HG03521 (cell line): Measurements from ENCODE around the gene STK32B.
"Not testable (repeated sequence)": the region's sequence is repeated elsewhere in the genome, so short reads cannot be mapped to it uniquely, and the experiment has no call there.

Experiments
- ATAC-seq: cut with Tn5 transposase; IDR thresholded peaks from one replicate; pipeline ENCODE4 v1.9.1; 2021; ENCODE audit warnings: mild to moderate bottlenecking, moderate library complexity; ENCODE audit not compliant: unreplicated experiment

Gene STK32B

GRCh38 chr4:5200513-5200912, 149.2 kb downstream of the STK32B start:
- no peak for ATAC-seq

DNA sequence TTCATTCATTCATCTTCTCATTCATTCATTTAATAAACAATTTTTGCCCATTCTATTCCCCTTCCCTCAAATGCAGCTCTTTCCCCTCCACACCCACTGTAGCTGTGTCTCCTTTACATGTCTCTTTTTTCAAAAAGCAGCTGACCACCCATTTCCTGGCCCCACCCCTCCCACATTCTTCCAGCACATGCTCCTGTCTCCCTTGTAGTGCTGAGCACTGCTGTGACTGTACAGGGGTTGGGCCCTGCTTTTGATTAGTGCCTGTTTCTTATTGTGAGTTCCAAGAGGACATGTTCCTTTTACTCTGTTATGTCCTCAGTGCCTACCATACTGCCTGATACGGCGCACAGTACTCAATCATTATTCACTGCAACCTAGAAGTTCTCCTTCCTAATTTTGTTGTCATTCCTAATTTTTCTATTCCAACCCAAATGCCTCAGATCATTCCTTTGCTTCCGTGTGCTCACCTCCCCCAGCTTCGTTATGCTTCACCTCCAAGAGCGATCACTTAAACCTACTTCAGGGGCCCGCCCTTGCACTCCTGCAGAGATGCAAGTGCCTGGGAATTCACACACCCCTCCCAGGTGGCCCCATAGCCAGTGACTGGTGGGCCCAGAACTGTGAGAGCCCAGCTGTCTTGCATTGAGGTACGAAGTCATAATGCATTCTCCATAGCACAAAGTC, 152.2 kb downstream of the STK32B start:
- ATAC-seq, result no peak

GRCh38 chr4:5203993-5204310, 152.7 kb downstream of the STK32B start:
- no peak for ATAC-seq

GRCh38 chr4:5204781-5205180, 153.5 kb downstream of the STK32B start:
- no peak for ATAC-seq

- ATAC-seq, result no peak
Observed at GRCh38 chr4:5206016-5206790, 154.9 kb downstream of the STK32B start.

DNA sequence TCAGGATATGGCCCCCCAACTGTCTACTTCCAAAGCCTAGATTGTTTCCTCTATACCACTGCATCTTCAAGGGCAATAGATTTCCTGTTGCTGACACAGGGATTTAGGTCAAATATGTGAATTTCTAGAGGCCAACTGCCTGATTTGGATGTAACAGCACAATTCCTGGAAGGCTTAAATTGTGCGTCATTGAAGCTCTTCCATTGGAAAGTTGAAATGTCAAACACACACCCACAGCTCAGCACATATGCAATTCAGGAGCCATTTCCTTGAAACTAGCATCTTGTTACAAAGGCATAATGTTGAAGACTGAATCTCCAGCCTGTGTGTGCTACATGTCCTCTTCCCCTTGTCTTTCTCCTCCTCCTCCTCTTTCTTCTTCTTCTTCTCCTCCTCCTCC, 158.6 kb downstream of the STK32B start:
- ATAC-seq, result no peak

DNA sequence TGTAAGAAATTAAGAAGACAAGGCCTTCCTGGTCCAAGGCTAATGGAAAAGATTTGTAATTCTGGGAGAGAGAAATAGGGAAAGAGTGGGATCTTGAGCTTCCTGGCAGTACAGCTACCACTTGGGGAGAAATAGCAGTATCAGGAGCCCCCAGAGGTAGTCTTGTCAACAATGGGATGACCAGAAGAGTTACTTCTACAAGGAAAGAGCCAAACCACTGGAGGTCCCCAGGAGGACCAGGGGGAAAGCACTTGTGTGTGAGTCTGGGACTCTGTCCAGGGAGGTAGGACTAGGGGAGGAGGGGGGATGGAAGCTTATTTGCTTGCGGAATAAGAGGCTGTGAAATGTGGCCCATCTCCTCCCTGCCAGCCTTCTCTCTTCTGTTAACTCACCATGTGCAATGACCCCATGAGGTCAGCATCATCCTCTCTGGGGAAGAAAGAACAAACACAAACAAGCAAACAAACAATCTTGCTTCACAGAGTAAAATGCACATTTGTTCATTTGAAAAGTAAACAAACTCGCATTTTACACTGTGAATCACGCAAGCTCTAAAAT, 160.1 kb downstream of the STK32B start:
- ATAC-seq, result no peak

GRCh38 chr4:5212255-5213013, 161.2 kb downstream of the STK32B start:
- ATAC-seq, result no peak

DNA sequence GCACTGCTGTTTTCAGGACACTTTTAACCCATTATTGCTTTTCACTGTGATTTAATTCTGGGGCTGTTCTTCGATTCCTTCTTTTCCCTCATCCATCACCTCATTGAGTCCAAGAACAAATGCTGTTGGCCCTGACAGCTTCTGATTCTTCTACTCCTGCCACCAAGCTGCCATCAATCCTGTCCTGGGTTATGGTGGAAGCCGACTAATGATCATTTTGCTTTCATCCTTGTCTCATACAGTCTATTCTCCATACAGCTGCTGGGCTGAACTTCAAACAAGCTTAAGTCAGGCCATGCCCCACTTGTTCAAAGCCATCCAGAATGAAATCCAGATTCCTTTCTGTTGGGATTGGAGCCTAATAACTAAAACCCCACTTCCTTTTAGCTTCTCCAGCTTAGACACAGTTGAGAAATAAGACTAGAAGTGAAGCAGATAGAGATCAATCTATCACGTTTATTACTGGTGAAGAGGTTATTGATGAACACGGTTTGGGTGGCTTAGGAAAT, 161.9 kb downstream of the STK32B start:
- no peak for ATAC-seq

- no peak for ATAC-seq
Observed at GRCh38 chr4:5215321-5215720, 164.0 kb downstream of the STK32B start.

- ATAC-seq, result no peak
Observed at GRCh38 chr4:5217421-5217820, 166.1 kb downstream of the STK32B start.

- no peak for ATAC-seq
Observed at GRCh38 chr4:5218376-5219069, 167.2 kb downstream of the STK32B start.

DNA sequence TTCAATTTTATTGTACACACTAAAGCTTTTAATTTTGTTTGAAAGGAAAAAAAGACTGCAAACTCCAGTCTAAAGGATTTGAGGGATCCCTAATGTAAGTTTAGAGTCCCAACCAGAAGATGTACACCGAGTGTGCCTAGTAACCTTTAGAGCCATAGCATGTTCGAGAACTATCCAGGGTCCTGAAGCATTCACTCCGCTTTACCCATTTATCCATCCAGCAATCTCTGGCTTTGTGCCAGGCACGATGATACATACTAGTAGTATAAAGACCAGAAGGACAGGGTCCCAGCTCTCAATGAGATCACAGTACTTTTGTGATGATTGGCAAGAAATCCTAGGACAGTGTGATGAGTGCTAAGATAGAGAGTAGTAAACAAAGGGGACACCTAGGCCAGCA, 168.7 kb downstream of the STK32B start:
- ATAC-seq, result no peak

- ATAC-seq, result no peak
Observed at GRCh38 chr4:5222047-5222446, 170.8 kb downstream of the STK32B start.

- no peak for ATAC-seq
Observed at GRCh38 chr4:5222951-5223350, 171.7 kb downstream of the STK32B start.

- ATAC-seq, result no peak
Observed at GRCh38 chr4:5224340-5224739, 173.1 kb downstream of the STK32B start.

GRCh38 chr4:5232549-5232948, 181.3 kb downstream of the STK32B start:
- no peak for ATAC-seq

DNA sequence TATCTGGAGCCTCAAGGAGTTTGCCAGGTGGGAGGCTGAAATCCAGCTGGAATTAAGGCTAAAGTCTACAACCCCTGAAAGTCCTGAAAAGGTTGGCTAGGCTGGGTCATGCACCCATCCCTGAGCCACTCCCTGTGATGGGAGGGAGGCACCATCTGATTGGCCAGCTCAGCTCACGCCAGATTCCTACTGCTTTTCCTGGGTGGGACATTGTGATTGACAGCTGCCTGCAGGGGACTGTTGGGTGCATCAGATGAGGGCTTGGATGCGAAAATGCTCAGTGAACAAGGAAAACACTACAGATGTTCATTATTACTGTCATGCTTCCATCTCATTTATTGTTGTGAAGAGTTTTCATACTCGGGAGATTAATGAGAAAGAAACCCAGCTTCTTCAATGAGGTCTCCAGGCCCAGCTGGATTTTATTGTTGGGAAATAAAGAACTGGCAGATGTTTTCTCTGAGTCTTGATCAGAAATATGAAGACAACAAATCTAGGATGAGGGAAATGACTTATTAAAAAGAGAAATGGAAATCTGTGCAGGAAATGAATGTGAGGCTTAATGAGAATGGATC, 185.9 kb downstream of the STK32B start:
- ATAC-seq, result no peak

DNA sequence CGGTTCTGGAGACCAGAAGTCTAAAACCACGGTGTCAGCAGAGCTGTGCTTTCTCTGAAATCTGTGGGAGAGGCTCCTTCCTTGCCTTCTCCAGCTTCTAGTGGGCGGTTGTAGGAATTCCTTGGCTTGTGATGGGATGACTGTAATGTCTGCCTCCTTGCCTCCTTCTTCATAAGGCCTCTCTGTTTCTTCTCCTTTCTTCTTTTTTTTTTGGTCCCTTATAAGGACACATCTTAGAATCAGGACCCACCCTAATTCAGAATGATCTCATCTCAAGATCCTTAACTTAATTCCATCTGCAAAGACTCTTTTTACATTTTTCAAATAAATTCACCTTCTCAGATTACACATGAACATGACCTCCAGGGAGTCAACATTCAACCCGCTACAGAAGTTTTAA, 186.9 kb downstream of the STK32B start:
- no peak for ATAC-seq

- ATAC-seq, result not testable (repeated sequence)
Observed at GRCh38 chr4:5247061-5247460, 195.8 kb downstream of the STK32B start.
